Endothelial cell of umbilical vein (primary cell): Measurements from ENCODE around the gene IRF8. TPM values are rescaled to one million over a fixed set of nuclear protein-coding genes. Genes with fewer than 3 reads are reported as not detected.

ENCODE experiments used
- BruUV-seq: library from RNA; stranded (reverse); fragments of 400-500 nt; replicated peaks from 2 replicates; lab custom pipeline; 2021; lab: Mats Ljungman, UMichigan
- CTCF ChIA-PET: fragments of 300-600, 350-600 bp; sonication (Branson Sonifier 250); formaldehyde crosslinking; loops from one replicate; lab custom pipeline; 2021; ENCODE audit warnings: antibody characterized with exemption, inconsistent platforms; lab: Charles Lee
- POLR2A ChIA-PET: fragments of 300-600, 350-600 bp; sonication (Branson Sonifier 250); formaldehyde crosslinking; loops from one replicate; lab custom pipeline; 2021; ENCODE audit warnings: antibody characterized with exemption, inconsistent platforms; lab: Charles Lee
- DNase-seq: peaks from one replicate; pipeline ENCODE4 v3.0.0-alpha.2; 2011; ENCODE audit warnings: low read depth, low spot score
- FAIRE-seq: peaks from 2 replicates; lab custom pipeline; 2011; peaks lifted over from hg19 to GRCh38; lab: Jason Lieb, UNC
- H2AFZ ChIP-seq: 2 replicates; pipeline ENCODE4 v1.6.0; 2012; ENCODE audit warnings: low read depth, low read length, control low read depth, inconsistent platforms
- H3K27ac ChIP-seq: 2 replicates; pipeline ENCODE4 v1.5.1; 2011; ENCODE audit warnings: low read depth, mild to moderate bottlenecking, control low read depth, low read length, moderate library complexity; ENCODE audit not compliant: insufficient read depth
- H3K27me3 ChIP-seq, 2 experiments: 2 replicates each; pipeline versions ENCODE4 v1.6.0 to v1.6.1; 2011; ENCODE audit warnings: low read length in 2 of 2, mixed read lengths in 1 of 2; ENCODE audit not compliant: control insufficient read depth in 2 of 2, insufficient read depth in 2 of 2
- H3K36me3 ChIP-seq, 2 experiments: 2 replicates in 1 of 2; 3 replicates in 1 of 2; pipeline ENCODE4 v1.5.1; 2011; ENCODE audit warnings: low read length in 2 of 2, mild to moderate bottlenecking in 1 of 2, moderate library complexity in 1 of 2; ENCODE audit not compliant: control insufficient read depth in 2 of 2, insufficient read depth in 2 of 2; ENCODE audit errors: extremely low read depth in 1 of 2
- H3K4me1 ChIP-seq: 3 replicates; pipeline ENCODE4 v1.5.1; 2011; ENCODE audit warnings: mild to moderate bottlenecking, low read length; ENCODE audit not compliant: control insufficient read depth, insufficient read depth; ENCODE audit errors: extremely low read depth
- H3K4me2 ChIP-seq: 2 replicates; pipeline ENCODE4 v1.6.1; 2011; ENCODE audit warnings: low read length, control low read depth, mixed read lengths; ENCODE audit not compliant: insufficient read depth
- H3K4me3 ChIP-seq, 3 experiments: fragments of 200-600 bp in 1 of 3; sonication (generic), shearing (Covaris generic) in 1 of 3; replicated peaks in 1 of 3; 2 replicates each; pipeline ENCODE4 v1.5.1; 2011 to 2016; ENCODE audit warnings: control low read depth in 3 of 3, low read length in 3 of 3, mild to moderate bottlenecking in 2 of 3, inconsistent platforms in 1 of 3, low read depth in 1 of 3, moderate library complexity in 1 of 3; ENCODE audit not compliant: insufficient read depth in 1 of 3
- H3K79me2 ChIP-seq: 2 replicates; pipeline ENCODE4 v1.6.0; 2012; ENCODE audit warnings: low read length, inconsistent platforms; ENCODE audit not compliant: control insufficient read depth, insufficient read depth
- H3K9ac ChIP-seq: replicated peaks from 2 replicates; pipeline ENCODE3; 2011; ENCODE audit warnings: low read length, control low read depth; ENCODE audit not compliant: insufficient read depth; ENCODE audit errors: extremely low read depth
- H3K9me1 ChIP-seq: replicated peaks from 3 replicates; pipeline ENCODE4 v1.6.0; 2011; ENCODE audit warnings: mild to moderate bottlenecking, low read length; ENCODE audit not compliant: control insufficient read depth, insufficient read depth; ENCODE audit errors: extremely low read depth
- H3K9me3 ChIP-seq: replicated peaks from 2 replicates; pipeline ENCODE4 v1.5.1; 2012; ENCODE audit warnings: low read length, inconsistent platforms; ENCODE audit not compliant: control insufficient read depth, insufficient read depth
- H4K20me1 ChIP-seq: replicated peaks from 2 replicates; pipeline ENCODE3; 2011; ENCODE audit warnings: mild to moderate bottlenecking, low read length; ENCODE audit not compliant: control insufficient read depth, insufficient read depth; ENCODE audit errors: extremely low read depth
- EZH2 ChIP-seq: IDR thresholded peaks from 2 replicates; pipeline ENCODE4 v1.6.1; 2012; ENCODE audit warnings: borderline replicate concordance, low read depth, mild to moderate bottlenecking, moderate library complexity, low read length, inconsistent platforms; ENCODE audit not compliant: severe bottlenecking
- FOS ChIP-seq: IDR thresholded peaks from 2 replicates; pipeline ENCODE4 v1.6.1; 2011; ENCODE audit warnings: mild to moderate bottlenecking, low read length, moderate library complexity, borderline replicate concordance; ENCODE audit not compliant: insufficient read depth
- GATA2 ChIP-seq: IDR thresholded peaks from 2 replicates; pipeline ENCODE4 v1.7.0; 2011; ENCODE audit warnings: low read depth, mild to moderate bottlenecking, moderate library complexity, mixed read lengths, low read length; ENCODE audit not compliant: insufficient read length, insufficient read depth
- JUN ChIP-seq: IDR thresholded peaks from 2 replicates; pipeline ENCODE4 v1.6.1; 2011; ENCODE audit warnings: borderline replicate concordance, low read depth; ENCODE audit not compliant: insufficient read length, insufficient read depth
- MYC ChIP-seq: IDR thresholded peaks from one replicate; pipeline ENCODE4 v1.6.1; 2011; ENCODE audit warnings: mild to moderate bottlenecking, low read depth, low read length
- POLR2A ChIP-seq: IDR thresholded peaks from 2 replicates; pipeline ENCODE4 v1.6.1; 2012; ENCODE audit warnings: low read depth, mild to moderate bottlenecking, control low read depth, low read length
- POLR2AphosphoS5 ChIP-seq: IDR thresholded peaks from 2 replicates; pipeline ENCODE4 v1.6.1; 2012; ENCODE audit warnings: low read depth, mild to moderate bottlenecking, control low read depth, low read length, moderate library complexity; ENCODE audit not compliant: insufficient read depth
- dilution Hi-C: fragments of 300-500 bp; cut with MboI; formaldehyde crosslinking; loops from one replicate; pipeline ENCODE4 v1.15.0; 2019; ENCODE audit warnings: low sequenced_read_pairs; ENCODE audit not compliant: extremely low pct_ligation_motif_present
- intact Hi-C: fragments of 100-400 bp; cut with micrococcal nuclease; formaldehyde crosslinking; loops from one replicate; pipeline ENCODE4 v1.10.0; 2022
- polyA plus RNA-seq, 4 experiments: library from polyadenylated mRNA; depleted of rRNA in 3 of 4; stranded (reverse) in 3 of 4; unstranded in 1 of 4; fragments of >200 nt; gene quantifications; 2 replicates each; pipeline versions ENCODE4 v1.2.1 to v1.2.3, GENCODE V29; 2011 to 2012; ENCODE audit warnings: missing spikeins in 1 of 4
- total RNA-seq: library from RNA; stranded (reverse); gene quantifications from 2 replicates; pipeline ENCODE4 v1.2.3, GENCODE V29; 2021
- TF ChIP-seq, protein P1 (sequence below), 2 donors: IDR thresholded peaks; 1 replicate in 1 of 2; 2 replicates in 1 of 2; pipeline ENCODE4 v1.5.1; 2011; ENCODE audit warnings: low read length in 2 of 2, mild to moderate bottlenecking in 2 of 2, moderate library complexity in 2 of 2, control low read depth in 1 of 2, inconsistent platforms in 1 of 2, low read depth in 1 of 2; ENCODE audit not compliant: insufficient read depth in 1 of 2; ENCODE audit errors: extremely low read depth in 1 of 2
- TF ChIP-seq, protein P2 (sequence below): IDR thresholded peaks from 2 replicates; pipeline ENCODE4 v1.6.1; 2011; ENCODE audit not compliant: insufficient read depth, insufficient read length

IRF8 gene
- total and polyA plus RNA-seq, 2 donors (not counting 3 experiments of a cell fraction or from before 2014, with no cell fraction given) = not detected

DNA sequence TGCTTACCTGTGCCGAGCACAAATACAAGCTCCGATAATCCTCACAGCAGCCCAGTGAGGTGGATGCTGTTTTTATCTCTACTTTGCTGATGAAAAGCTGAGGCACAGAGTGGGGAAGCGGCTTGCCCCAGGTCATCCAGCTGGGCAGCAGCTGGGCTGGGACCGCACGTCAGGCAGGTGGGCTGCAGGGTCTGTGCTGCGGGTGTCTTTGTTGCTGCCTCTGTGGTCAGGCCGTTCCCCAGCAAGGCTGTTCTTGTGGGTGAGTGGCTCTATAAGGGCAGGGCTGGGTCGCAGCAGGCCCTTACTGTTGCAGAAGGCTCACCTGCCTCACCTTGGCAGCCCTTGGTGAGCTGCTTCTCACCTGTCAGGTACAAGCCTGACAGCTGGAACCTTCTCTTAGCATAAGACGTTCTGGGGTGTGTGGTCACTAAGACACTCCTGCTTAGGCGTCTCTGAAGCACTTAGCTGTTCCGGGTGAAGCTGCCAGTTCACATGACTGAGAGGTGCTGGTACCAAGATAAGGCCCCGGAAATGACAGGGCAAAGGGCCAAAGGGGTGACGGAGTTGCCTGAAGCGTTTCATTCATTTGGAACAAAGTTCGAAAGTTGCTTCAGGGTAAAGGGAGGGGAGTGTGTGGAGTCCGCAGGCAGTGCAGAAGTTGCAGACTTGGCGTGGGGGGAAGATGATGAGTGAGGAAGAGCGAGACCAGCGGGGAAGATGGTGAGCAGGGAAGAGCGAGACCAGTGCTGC is 17.4 kb downstream of the IRF8 start:
- Histone ChIP-seq H3K4me1 (no peaks in the 10 kb centered on the region), H4K20me1 (no peaks in the 10 kb centered on the region), H3K9me3 (no peaks in the 10 kb centered on the region), H3K9me1 (no peaks in the 10 kb centered on the region), H3K4me3 (no peak overlapping the region), H3K4me2 (no peak overlapping the region), H3K27ac (no peak overlapping the region), H3K27me3 (no peaks in the 10 kb centered on the region), H2AFZ (no peak overlapping the region), H3K9ac (no peak overlapping the region), H3K79me2 (no peaks in the 10 kb centered on the region), H3K36me3 (no peaks in the 10 kb centered on the region)
- BruUV-seq = no TSS peak
- ChIA-PET CTCF (no interaction called here), POLR2A (no interaction called here)
- DNase-seq (no peak), FAIRE-seq (no peak)
- intact Hi-C loops (no loop called here), dilution Hi-C loops (no loop called here)
- no peak for TF ChIP-seq POLR2AphosphoS5
- TF ChIP-seq MYC = no peak
- TF ChIP-seq FOS = no peak
- TF ChIP-seq, protein P1, sequence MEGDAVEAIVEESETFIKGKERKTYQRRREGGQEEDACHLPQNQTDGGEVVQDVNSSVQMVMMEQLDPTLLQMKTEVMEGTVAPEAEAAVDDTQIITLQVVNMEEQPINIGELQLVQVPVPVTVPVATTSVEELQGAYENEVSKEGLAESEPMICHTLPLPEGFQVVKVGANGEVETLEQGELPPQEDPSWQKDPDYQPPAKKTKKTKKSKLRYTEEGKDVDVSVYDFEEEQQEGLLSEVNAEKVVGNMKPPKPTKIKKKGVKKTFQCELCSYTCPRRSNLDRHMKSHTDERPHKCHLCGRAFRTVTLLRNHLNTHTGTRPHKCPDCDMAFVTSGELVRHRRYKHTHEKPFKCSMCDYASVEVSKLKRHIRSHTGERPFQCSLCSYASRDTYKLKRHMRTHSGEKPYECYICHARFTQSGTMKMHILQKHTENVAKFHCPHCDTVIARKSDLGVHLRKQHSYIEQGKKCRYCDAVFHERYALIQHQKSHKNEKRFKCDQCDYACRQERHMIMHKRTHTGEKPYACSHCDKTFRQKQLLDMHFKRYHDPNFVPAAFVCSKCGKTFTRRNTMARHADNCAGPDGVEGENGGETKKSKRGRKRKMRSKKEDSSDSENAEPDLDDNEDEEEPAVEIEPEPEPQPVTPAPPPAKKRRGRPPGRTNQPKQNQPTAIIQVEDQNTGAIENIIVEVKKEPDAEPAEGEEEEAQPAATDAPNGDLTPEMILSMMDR (IDR thresholded peaks at IDR 0.05; ENCODE audit: extremely low read depth in 1 of 2, insufficient read depth in 1 of 2, low read depth in 1 of 2, low read length in 2 of 2) = no peak
- no peak for TF ChIP-seq GATA2
- TF ChIP-seq EZH2 = no peak
- no peak for TF ChIP-seq POLR2A
- TF ChIP-seq, protein P2, sequence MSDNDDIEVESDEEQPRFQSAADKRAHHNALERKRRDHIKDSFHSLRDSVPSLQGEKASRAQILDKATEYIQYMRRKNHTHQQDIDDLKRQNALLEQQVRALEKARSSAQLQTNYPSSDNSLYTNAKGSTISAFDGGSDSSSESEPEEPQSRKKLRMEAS = no peak
- TF ChIP-seq JUN = no peak
